A549 (cell line): ENCODE results near the gene OTUD3.

Experiments used
- CHD2 ChIP-seq: fragments of 150-350 bp; IDR thresholded peaks from 2 replicates; pipeline ENCODE4 v1.6.1; 2014; ENCODE audit warnings: low read length; ENCODE audit not compliant: partially characterized antibody
- CTCF ChIP-seq: fragments of >200 bp; sonication (Bioruptor Twin); formaldehyde crosslinking; IDR thresholded peaks from 3 replicates; pipeline ENCODE4 v1.5.1; 2016
- EHMT2 ChIP-seq: fragments of 200-600 bp; sonication (generic); IDR thresholded peaks from 2 replicates; pipeline ENCODE4 v1.6.1; 2016; ENCODE audit warnings: antibody characterized with exemption, low read depth, mild to moderate bottlenecking, moderate library complexity
- HDAC2 ChIP-seq: fragments of 200-600 bp; sonication (generic); IDR thresholded peaks from 2 replicates; pipeline ENCODE4 v1.6.1; 2016
- JUN ChIP-seq, 2 experiments: fragments of >200 bp; sonication (Bioruptor Twin); formaldehyde crosslinking; IDR thresholded peaks; 2 replicates in 1 of 2; 3 replicates in 1 of 2; pipeline ENCODE4 v1.6.1; 2016 to 2017
- MAFK ChIP-seq: fragments of 450-650 bp; IDR thresholded peaks from 2 replicates; pipeline ENCODE4 v1.6.1; 2014; ENCODE audit not compliant: partially characterized antibody
- MAX ChIP-seq: IDR thresholded peaks from 2 replicates; pipeline ENCODE4 v1.6.1; 2012
- SREBF2 ChIP-seq: fragments of 450-650 bp; IDR thresholded peaks from 2 replicates; pipeline ENCODE4 v1.6.1; 2014; ENCODE audit warnings: mild to moderate bottlenecking, moderate library complexity
- ZFP36 ChIP-seq: fragments of 450-650 bp; IDR thresholded peaks from 2 replicates; pipeline ENCODE4 v1.6.1; 2014; ENCODE audit warnings: borderline replicate concordance; ENCODE audit not compliant: partially characterized antibody

GRCh38 chr1:19877181-19877750 lies 4.9 kb upstream of the OTUD3 start:
- TF ChIP-seq CTCF (no peak), HDAC2 (no peak), ZFP36 (no peak), SREBF2 (no peak), MAX (no peak), EHMT2 (no peak), CHD2 (no peak), JUN (IDR thresholded peaks at IDR 0.05) (no peak), MAFK (no peak)
